ENCODE measurements around the gene BLVRA.

DNA sequence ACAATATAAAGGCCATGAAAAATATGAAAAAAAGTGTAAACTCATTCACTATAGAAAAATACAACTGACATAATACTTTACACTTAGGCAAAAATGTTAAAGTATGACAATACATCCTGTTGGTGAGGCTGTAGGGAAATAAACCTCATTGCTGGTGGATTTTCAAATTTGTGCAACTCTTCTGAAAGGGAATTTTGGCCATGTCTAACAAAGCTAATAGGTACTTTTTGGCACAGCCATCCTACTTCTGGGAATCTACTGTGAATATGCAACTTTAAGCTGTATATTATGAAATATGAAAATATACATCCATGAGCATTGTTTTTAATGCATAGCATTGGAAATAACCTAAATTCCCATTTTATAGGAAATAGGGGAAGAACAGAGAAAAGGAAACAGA, 15.8 kb upstream of the BLVRA start:
- TF ChIP-seq, protein P1, sequence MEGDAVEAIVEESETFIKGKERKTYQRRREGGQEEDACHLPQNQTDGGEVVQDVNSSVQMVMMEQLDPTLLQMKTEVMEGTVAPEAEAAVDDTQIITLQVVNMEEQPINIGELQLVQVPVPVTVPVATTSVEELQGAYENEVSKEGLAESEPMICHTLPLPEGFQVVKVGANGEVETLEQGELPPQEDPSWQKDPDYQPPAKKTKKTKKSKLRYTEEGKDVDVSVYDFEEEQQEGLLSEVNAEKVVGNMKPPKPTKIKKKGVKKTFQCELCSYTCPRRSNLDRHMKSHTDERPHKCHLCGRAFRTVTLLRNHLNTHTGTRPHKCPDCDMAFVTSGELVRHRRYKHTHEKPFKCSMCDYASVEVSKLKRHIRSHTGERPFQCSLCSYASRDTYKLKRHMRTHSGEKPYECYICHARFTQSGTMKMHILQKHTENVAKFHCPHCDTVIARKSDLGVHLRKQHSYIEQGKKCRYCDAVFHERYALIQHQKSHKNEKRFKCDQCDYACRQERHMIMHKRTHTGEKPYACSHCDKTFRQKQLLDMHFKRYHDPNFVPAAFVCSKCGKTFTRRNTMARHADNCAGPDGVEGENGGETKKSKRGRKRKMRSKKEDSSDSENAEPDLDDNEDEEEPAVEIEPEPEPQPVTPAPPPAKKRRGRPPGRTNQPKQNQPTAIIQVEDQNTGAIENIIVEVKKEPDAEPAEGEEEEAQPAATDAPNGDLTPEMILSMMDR (conservative IDR thresholded peaks at IDR 0.05; ENCODE audit: low read depth, low read length) = no peak
- TF ChIP-seq EZH2 (IDR thresholded peaks at IDR 0.05; ENCODE audit: low read length, unreplicated experiment) (no peak), EZH2phosphoT487 (IDR thresholded peaks at IDR 0.05; ENCODE audit: borderline replicate concordance, low read length) (no peak)
